Endothelial cell of umbilical vein (primary cell): ENCODE measurements around the gene PAEP. TPM values are rescaled to one million over a fixed set of nuclear protein-coding genes. Genes with fewer than 3 reads are reported as not detected.

ENCODE experiments used
- BruUV-seq: library from RNA; stranded (reverse); fragments of 400-500 nt; replicated peaks from 2 replicates; lab custom pipeline; 2021; lab: Mats Ljungman, UMichigan
- CTCF ChIA-PET: fragments of 300-600, 350-600 bp; sonication (Branson Sonifier 250); formaldehyde crosslinking; loops from one replicate; lab custom pipeline; 2021; ENCODE audit warnings: antibody characterized with exemption, inconsistent platforms; lab: Charles Lee
- POLR2A ChIA-PET: fragments of 300-600, 350-600 bp; sonication (Branson Sonifier 250); formaldehyde crosslinking; loops from one replicate; lab custom pipeline; 2021; ENCODE audit warnings: antibody characterized with exemption, inconsistent platforms; lab: Charles Lee
- DNase-seq: peaks from one replicate; pipeline ENCODE4 v3.0.0-alpha.2; 2011; ENCODE audit warnings: low read depth, low spot score
- FAIRE-seq: peaks from 2 replicates; lab custom pipeline; 2011; peaks lifted over from hg19 to GRCh38; lab: Jason Lieb, UNC
- H2AFZ ChIP-seq: 2 replicates; pipeline ENCODE4 v1.6.0; 2012; ENCODE audit warnings: low read depth, low read length, control low read depth, inconsistent platforms
- H3K27ac ChIP-seq: 2 replicates; pipeline ENCODE4 v1.5.1; 2011; ENCODE audit warnings: low read depth, mild to moderate bottlenecking, control low read depth, low read length, moderate library complexity; ENCODE audit not compliant: insufficient read depth
- H3K27me3 ChIP-seq, 2 experiments: 2 replicates each; pipeline versions ENCODE4 v1.6.0 to v1.6.1; 2011; ENCODE audit warnings: low read length in 2 of 2, mixed read lengths in 1 of 2; ENCODE audit not compliant: control insufficient read depth in 2 of 2, insufficient read depth in 2 of 2
- H3K36me3 ChIP-seq, 2 experiments: 2 replicates in 1 of 2; 3 replicates in 1 of 2; pipeline ENCODE4 v1.5.1; 2011; ENCODE audit warnings: low read length in 2 of 2, mild to moderate bottlenecking in 1 of 2, moderate library complexity in 1 of 2; ENCODE audit not compliant: control insufficient read depth in 2 of 2, insufficient read depth in 2 of 2; ENCODE audit errors: extremely low read depth in 1 of 2
- H3K4me1 ChIP-seq: 3 replicates; pipeline ENCODE4 v1.5.1; 2011; ENCODE audit warnings: mild to moderate bottlenecking, low read length; ENCODE audit not compliant: control insufficient read depth, insufficient read depth; ENCODE audit errors: extremely low read depth
- H3K4me2 ChIP-seq: 2 replicates; pipeline ENCODE4 v1.6.1; 2011; ENCODE audit warnings: low read length, control low read depth, mixed read lengths; ENCODE audit not compliant: insufficient read depth
- H3K4me3 ChIP-seq, 3 experiments: fragments of 200-600 bp in 1 of 3; sonication (generic), shearing (Covaris generic) in 1 of 3; replicated peaks in 1 of 3; 2 replicates each; pipeline ENCODE4 v1.5.1; 2011 to 2016; ENCODE audit warnings: control low read depth in 3 of 3, low read length in 3 of 3, mild to moderate bottlenecking in 2 of 3, inconsistent platforms in 1 of 3, low read depth in 1 of 3, moderate library complexity in 1 of 3; ENCODE audit not compliant: insufficient read depth in 1 of 3
- H3K79me2 ChIP-seq: 2 replicates; pipeline ENCODE4 v1.6.0; 2012; ENCODE audit warnings: low read length, inconsistent platforms; ENCODE audit not compliant: control insufficient read depth, insufficient read depth
- H3K9ac ChIP-seq: replicated peaks from 2 replicates; pipeline ENCODE3; 2011; ENCODE audit warnings: low read length, control low read depth; ENCODE audit not compliant: insufficient read depth; ENCODE audit errors: extremely low read depth
- H3K9me1 ChIP-seq: replicated peaks from 3 replicates; pipeline ENCODE4 v1.6.0; 2011; ENCODE audit warnings: mild to moderate bottlenecking, low read length; ENCODE audit not compliant: control insufficient read depth, insufficient read depth; ENCODE audit errors: extremely low read depth
- H3K9me3 ChIP-seq: replicated peaks from 2 replicates; pipeline ENCODE4 v1.5.1; 2012; ENCODE audit warnings: low read length, inconsistent platforms; ENCODE audit not compliant: control insufficient read depth, insufficient read depth
- H4K20me1 ChIP-seq: replicated peaks from 2 replicates; pipeline ENCODE3; 2011; ENCODE audit warnings: mild to moderate bottlenecking, low read length; ENCODE audit not compliant: control insufficient read depth, insufficient read depth; ENCODE audit errors: extremely low read depth
- EZH2 ChIP-seq: IDR thresholded peaks from 2 replicates; pipeline ENCODE4 v1.6.1; 2012; ENCODE audit warnings: borderline replicate concordance, low read depth, mild to moderate bottlenecking, moderate library complexity, low read length, inconsistent platforms; ENCODE audit not compliant: severe bottlenecking
- FOS ChIP-seq: IDR thresholded peaks from 2 replicates; pipeline ENCODE4 v1.6.1; 2011; ENCODE audit warnings: mild to moderate bottlenecking, low read length, moderate library complexity, borderline replicate concordance; ENCODE audit not compliant: insufficient read depth
- GATA2 ChIP-seq: IDR thresholded peaks from 2 replicates; pipeline ENCODE4 v1.7.0; 2011; ENCODE audit warnings: low read depth, mild to moderate bottlenecking, moderate library complexity, mixed read lengths, low read length; ENCODE audit not compliant: insufficient read length, insufficient read depth
- JUN ChIP-seq: IDR thresholded peaks from 2 replicates; pipeline ENCODE4 v1.6.1; 2011; ENCODE audit warnings: borderline replicate concordance, low read depth; ENCODE audit not compliant: insufficient read length, insufficient read depth
- MAX ChIP-seq: IDR thresholded peaks from 2 replicates; pipeline ENCODE4 v1.6.1; 2011; ENCODE audit not compliant: insufficient read depth, insufficient read length
- MYC ChIP-seq: IDR thresholded peaks from one replicate; pipeline ENCODE4 v1.6.1; 2011; ENCODE audit warnings: mild to moderate bottlenecking, low read depth, low read length
- POLR2A ChIP-seq: IDR thresholded peaks from 2 replicates; pipeline ENCODE4 v1.6.1; 2012; ENCODE audit warnings: low read depth, mild to moderate bottlenecking, control low read depth, low read length
- POLR2AphosphoS5 ChIP-seq: IDR thresholded peaks from 2 replicates; pipeline ENCODE4 v1.6.1; 2012; ENCODE audit warnings: low read depth, mild to moderate bottlenecking, control low read depth, low read length, moderate library complexity; ENCODE audit not compliant: insufficient read depth
- dilution Hi-C: fragments of 300-500 bp; cut with MboI; formaldehyde crosslinking; loops from one replicate; pipeline ENCODE4 v1.15.0; 2019; ENCODE audit warnings: low sequenced_read_pairs; ENCODE audit not compliant: extremely low pct_ligation_motif_present
- intact Hi-C: fragments of 100-400 bp; cut with micrococcal nuclease; formaldehyde crosslinking; loops from one replicate; pipeline ENCODE4 v1.10.0; 2022
- polyA plus RNA-seq, 4 experiments: library from polyadenylated mRNA; depleted of rRNA in 3 of 4; stranded (reverse) in 3 of 4; unstranded in 1 of 4; fragments of >200 nt; gene quantifications; 2 replicates each; pipeline versions ENCODE4 v1.2.1 to v1.2.3, GENCODE V29; 2011 to 2012; ENCODE audit warnings: missing spikeins in 1 of 4
- total RNA-seq: library from RNA; stranded (reverse); gene quantifications from 2 replicates; pipeline ENCODE4 v1.2.3, GENCODE V29; 2021
- TF ChIP-seq, protein P1 (sequence below), 2 donors: IDR thresholded peaks; 1 replicate in 1 of 2; 2 replicates in 1 of 2; pipeline ENCODE4 v1.5.1; 2011; ENCODE audit warnings: low read length in 2 of 2, mild to moderate bottlenecking in 2 of 2, moderate library complexity in 2 of 2, control low read depth in 1 of 2, inconsistent platforms in 1 of 2, low read depth in 1 of 2; ENCODE audit not compliant: insufficient read depth in 1 of 2; ENCODE audit errors: extremely low read depth in 1 of 2

Gene PAEP
- total and polyA plus RNA-seq, 2 donors (not counting 3 experiments of a cell fraction or from before 2014, with no cell fraction given): not detected

- TF ChIP-seq POLR2A (no peak), JUN (no peak), FOS (no peak), MAX (no peak)
- Histone ChIP-seq H3K27ac (no peak overlapping the region), H2AFZ (no peak overlapping the region), H3K36me3 (no peaks in the 10 kb centered on the region), H3K79me2 (no peaks in the 10 kb centered on the region), H3K27me3 (no peaks in the 10 kb centered on the region), H3K4me3 (no peak overlapping the region), H4K20me1 (no peaks in the 10 kb centered on the region), H3K9me1 (no peaks in the 10 kb centered on the region), H3K9me3 (no peaks in the 10 kb centered on the region), H3K4me2 (no peak overlapping the region), H3K4me1 (no peaks in the 10 kb centered on the region), H3K9ac (no peak overlapping the region)
- DNase-seq (no peak), FAIRE-seq (no peak)
- intact Hi-C loops (no loop called here), dilution Hi-C loops (no loop called here)
- ChIA-PET CTCF (no interaction called here), POLR2A (no interaction called here)
- no TSS peak for BruUV-seq
These were observed 14.6 kb downstream of the PAEP start for GRCh38 chr9:135575995-135576631.

DNA sequence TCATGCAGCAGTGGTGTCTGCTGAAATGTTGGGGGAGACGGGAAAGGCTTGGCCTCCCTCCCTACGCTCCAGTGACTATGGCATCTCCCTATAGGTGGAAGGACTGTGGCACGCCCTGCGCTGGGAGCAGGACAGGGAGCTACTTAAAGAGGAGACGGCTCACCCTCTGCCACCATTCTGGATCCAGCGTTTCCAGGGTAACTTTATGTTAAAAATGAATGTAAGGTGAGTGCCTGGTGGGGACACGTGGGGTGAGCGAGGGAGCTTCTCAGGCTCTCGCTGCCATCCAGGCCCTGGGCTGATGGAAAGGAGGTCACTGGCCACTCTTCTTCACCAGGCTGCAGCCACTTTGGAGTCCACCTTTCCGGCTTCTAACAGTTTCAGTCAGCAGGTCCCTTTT is 15.7 kb downstream of the PAEP start:
- no peak for FAIRE-seq

More for the DNA sequence above, 15.7 kb downstream of the PAEP start:
- Histone ChIP-seq H2AFZ (no peak overlapping the region), H3K9me1 (no peaks in the 10 kb centered on the region), H3K27me3 (no peaks in the 10 kb centered on the region), H3K36me3 (no peaks in the 10 kb centered on the region), H4K20me1 (no peaks in the 10 kb centered on the region), H3K9me3 (no peaks in the 10 kb centered on the region), H3K4me2 (no peak overlapping the region), H3K27ac (no peak overlapping the region), H3K79me2 (no peaks in the 10 kb centered on the region), H3K9ac (no peak overlapping the region), H3K4me1 (no peaks in the 10 kb centered on the region), H3K4me3 (no peak overlapping the region)
- CTCF ChIA-PET: no interaction called here
- POLR2A ChIA-PET: no interaction called here
- dilution Hi-C loops: no loop called here
- intact Hi-C loops: no loop called here
- no TSS peak for BruUV-seq
- DNase-seq: no peak
- no peak for TF ChIP-seq FOS
- TF ChIP-seq, protein P1, sequence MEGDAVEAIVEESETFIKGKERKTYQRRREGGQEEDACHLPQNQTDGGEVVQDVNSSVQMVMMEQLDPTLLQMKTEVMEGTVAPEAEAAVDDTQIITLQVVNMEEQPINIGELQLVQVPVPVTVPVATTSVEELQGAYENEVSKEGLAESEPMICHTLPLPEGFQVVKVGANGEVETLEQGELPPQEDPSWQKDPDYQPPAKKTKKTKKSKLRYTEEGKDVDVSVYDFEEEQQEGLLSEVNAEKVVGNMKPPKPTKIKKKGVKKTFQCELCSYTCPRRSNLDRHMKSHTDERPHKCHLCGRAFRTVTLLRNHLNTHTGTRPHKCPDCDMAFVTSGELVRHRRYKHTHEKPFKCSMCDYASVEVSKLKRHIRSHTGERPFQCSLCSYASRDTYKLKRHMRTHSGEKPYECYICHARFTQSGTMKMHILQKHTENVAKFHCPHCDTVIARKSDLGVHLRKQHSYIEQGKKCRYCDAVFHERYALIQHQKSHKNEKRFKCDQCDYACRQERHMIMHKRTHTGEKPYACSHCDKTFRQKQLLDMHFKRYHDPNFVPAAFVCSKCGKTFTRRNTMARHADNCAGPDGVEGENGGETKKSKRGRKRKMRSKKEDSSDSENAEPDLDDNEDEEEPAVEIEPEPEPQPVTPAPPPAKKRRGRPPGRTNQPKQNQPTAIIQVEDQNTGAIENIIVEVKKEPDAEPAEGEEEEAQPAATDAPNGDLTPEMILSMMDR (IDR thresholded peaks at IDR 0.05; ENCODE audit: extremely low read depth in 1 of 2, insufficient read depth in 1 of 2, low read depth in 1 of 2, low read length in 2 of 2): no peak
- TF ChIP-seq POLR2AphosphoS5: no peak
- no peak for TF ChIP-seq JUN
- no peak for TF ChIP-seq GATA2
- TF ChIP-seq MAX: no peak
- no peak for TF ChIP-seq MYC
- TF ChIP-seq POLR2A: no peak
- no peak for TF ChIP-seq EZH2
